PC-3 (cell line): ENCODE data around the gene ANTKMT.

Experiments used
- EZH2 ChIP-seq: fragments of 300-600 bp; sonication (generic); IDR thresholded peaks from one replicate; pipeline ENCODE4 v1.6.1; 2017; ENCODE audit warnings: antibody characterized with exemption, mild to moderate bottlenecking, low read length; ENCODE audit not compliant: unreplicated experiment
- EZH2phosphoT487 ChIP-seq: fragments of 300-600 bp; sonication (generic); IDR thresholded peaks from 2 replicates; pipeline ENCODE4 v1.6.1; 2018; ENCODE audit warnings: mild to moderate bottlenecking, antibody characterized with exemption, low read length, borderline replicate concordance
- TF ChIP-seq, protein P1 (sequence below): fragments of 300-600 bp; sonication (generic); conservative IDR thresholded peaks from 2 replicates; pipeline ENCODE4 v1.5.1; 2017; ENCODE audit warnings: antibody characterized with exemption, low read depth, mild to moderate bottlenecking, low read length

- TF ChIP-seq, protein P1, sequence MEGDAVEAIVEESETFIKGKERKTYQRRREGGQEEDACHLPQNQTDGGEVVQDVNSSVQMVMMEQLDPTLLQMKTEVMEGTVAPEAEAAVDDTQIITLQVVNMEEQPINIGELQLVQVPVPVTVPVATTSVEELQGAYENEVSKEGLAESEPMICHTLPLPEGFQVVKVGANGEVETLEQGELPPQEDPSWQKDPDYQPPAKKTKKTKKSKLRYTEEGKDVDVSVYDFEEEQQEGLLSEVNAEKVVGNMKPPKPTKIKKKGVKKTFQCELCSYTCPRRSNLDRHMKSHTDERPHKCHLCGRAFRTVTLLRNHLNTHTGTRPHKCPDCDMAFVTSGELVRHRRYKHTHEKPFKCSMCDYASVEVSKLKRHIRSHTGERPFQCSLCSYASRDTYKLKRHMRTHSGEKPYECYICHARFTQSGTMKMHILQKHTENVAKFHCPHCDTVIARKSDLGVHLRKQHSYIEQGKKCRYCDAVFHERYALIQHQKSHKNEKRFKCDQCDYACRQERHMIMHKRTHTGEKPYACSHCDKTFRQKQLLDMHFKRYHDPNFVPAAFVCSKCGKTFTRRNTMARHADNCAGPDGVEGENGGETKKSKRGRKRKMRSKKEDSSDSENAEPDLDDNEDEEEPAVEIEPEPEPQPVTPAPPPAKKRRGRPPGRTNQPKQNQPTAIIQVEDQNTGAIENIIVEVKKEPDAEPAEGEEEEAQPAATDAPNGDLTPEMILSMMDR, result no peak
- TF ChIP-seq EZH2phosphoT487 (no peak), EZH2 (no peak)
Measured at GRCh38 chr16:724188-725040, 3.5 kb downstream of the ANTKMT start.
